Endothelial cell (in vitro differentiated cells): ENCODE measurements around the gene AMPD2. TPM values are rescaled to one million over a fixed set of nuclear protein-coding genes. Genes with fewer than 3 reads are reported as not detected.
A peak's percentile ranks its signal among the peaks of the same experiment; 100 is the strongest.
"Not testable (repeated sequence)": the region's sequence is repeated elsewhere in the genome, so short reads cannot be mapped to it uniquely, and the experiment has no call there.

ENCODE experiments used
- DNase-seq: peaks from one replicate; pipeline ENCODE4 v3.0.0; 2021; ENCODE audit warnings: low spot score
- H3K27ac Mint-ChIP-seq: one replicate; pipeline ENCODE4 v1.8.0; 2021; ENCODE audit warnings: mixed read lengths, inconsistent platforms; ENCODE audit not compliant: unreplicated experiment
- H3K27me3 Mint-ChIP-seq: one replicate; pipeline ENCODE4 v1.8.0; 2021; ENCODE audit warnings: mild to moderate bottlenecking, moderate library complexity, mixed read lengths, inconsistent platforms; ENCODE audit not compliant: unreplicated experiment
- H3K36me3 Mint-ChIP-seq: one replicate; pipeline ENCODE4 v1.8.0; 2021; ENCODE audit warnings: mild to moderate bottlenecking, low read depth, mixed read lengths, inconsistent platforms; ENCODE audit not compliant: unreplicated experiment
- H3K4me1 Mint-ChIP-seq: one replicate; pipeline ENCODE4 v1.8.0; 2021; ENCODE audit warnings: mild to moderate bottlenecking, mixed read lengths, inconsistent platforms; ENCODE audit not compliant: unreplicated experiment
- H3K4me3 Mint-ChIP-seq: one replicate; pipeline ENCODE4 v1.8.0; 2021; ENCODE audit warnings: mild to moderate bottlenecking, mixed read lengths, inconsistent platforms; ENCODE audit not compliant: unreplicated experiment
- H3K9me3 Mint-ChIP-seq: one replicate; pipeline ENCODE4 v1.8.0; 2021; ENCODE audit warnings: mixed read lengths, inconsistent platforms; ENCODE audit not compliant: unreplicated experiment
- CTCF ChIP-seq: fragments of 200-600 bp; sonication (generic); IDR thresholded peaks from one replicate; pipeline ENCODE4 v1.5.0; 2021; ENCODE audit warnings: antibody characterized with exemption; ENCODE audit not compliant: unreplicated experiment
- total RNA-seq: library from RNA; stranded (reverse); fragmentation: NEBNext Ultra II Directional; extraction: Animal tissue kit (Norgen Biotek cat#: 25700); gene quantifications from one replicate; pipeline ENCODE4 v1.2.1, GENCODE V29; 2021; ENCODE audit not compliant: unreplicated experiment

Gene AMPD2
- total RNA-seq, 1 donor from 2014 or later: 92.7 TPM

GRCh38 chr1:109664671-109665070, 45.0 kb downstream of the AMPD2 start:
- no peaks in the 10 kb centered on the region for H3K9me3 Mint-ChIP-seq
- no peaks in the 10 kb centered on the region for H3K36me3 Mint-ChIP-seq
- no peak overlapping the region for H3K4me3 Mint-ChIP-seq
- no peak for DNase-seq
- no peak for TF ChIP-seq CTCF
- H3K27me3 Mint-ChIP-seq: peaks cover 2% of the 10 kb centered on the region
- H3K27ac Mint-ChIP-seq: no peak overlapping the region
- H3K4me1 Mint-ChIP-seq: peaks cover 6% of the 10 kb centered on the region

DNA sequence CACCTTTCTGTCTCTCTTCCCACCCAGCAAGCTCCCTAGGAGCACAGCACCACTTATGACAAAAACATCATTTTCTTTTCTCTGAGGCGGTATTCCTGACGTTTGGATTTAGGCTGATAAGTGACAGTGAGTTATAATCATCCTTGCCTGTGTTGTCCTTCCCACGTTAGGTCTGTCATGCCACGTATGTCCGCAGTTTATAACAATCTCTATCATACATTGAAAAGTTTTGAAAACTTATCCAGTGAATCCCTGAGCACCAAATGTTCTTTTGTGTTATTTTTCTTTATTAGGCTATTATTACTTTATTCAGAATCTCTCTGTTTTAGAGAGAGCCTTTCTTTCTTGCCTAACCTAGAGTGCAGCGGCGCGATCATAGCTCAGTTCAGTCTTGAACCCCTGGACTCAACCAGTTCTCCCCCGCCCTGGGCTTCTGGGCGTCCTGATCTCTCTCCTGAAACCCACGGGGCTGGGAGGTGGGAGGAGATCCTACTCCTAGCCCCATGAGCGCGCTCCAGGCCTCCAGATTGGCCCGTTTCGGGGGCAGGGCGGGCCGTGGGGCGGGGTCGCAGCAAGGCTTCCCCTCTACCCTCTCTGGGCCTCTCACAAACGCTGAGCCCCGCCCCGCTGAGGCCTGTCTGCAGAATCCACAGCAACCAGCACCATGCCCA, 48.0 kb downstream of the AMPD2 start, which contains the start of gene GSTM2:
TSS of gene GSTM2 (plus strand) at position 606 of the 671 bp plus-strand sequence. CDS start at position 665, 59 bp downstream.
- Mint-ChIP-seq H3K36me3 (peaks cover 7% of the 10 kb centered on the region), H3K27me3 (no peaks in the 10 kb centered on the region), H3K27ac (no peak within 1 kb of the TSS), H3K4me3 (peak within 1 kb of the TSS; percentile 73), H3K9me3 (no peaks in the 10 kb centered on the region), H3K4me1 (peaks cover 6% of the 10 kb centered on the region)
- DNase-seq: peak; percentile 83
- TF ChIP-seq CTCF: no peak

DNA sequence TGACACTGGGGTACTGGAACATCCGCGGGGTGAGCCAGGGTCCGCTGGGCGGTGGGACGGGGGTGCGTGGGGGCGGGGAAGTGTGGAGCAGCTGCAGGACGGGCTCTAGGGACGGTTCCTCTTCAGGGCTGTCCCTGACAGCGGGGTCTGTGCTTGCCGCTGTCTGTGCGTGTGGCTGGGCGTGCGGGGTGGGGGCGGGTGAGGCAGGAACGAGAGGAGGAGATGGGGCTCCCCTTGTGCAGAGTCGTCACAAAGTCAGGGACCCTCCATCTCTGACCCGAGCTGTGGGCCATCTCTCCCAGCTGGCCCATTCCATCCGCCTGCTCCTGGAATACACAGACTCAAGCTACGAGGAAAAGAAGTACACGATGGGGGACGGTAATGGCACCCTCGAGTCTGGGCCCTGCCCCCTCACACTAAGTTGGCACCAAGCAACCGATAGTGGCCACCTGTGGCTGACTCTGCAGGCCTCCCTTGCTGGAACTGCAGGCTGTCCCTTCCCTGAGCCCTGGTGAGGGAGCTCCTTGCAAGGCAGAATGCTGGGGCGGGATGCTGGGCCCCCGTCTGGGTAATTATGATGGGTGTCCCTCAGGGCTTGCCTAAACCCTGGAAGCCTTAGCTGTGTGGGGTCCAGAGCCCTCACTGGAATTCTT, 48.6 kb downstream of the AMPD2 start:
- no peak for TF ChIP-seq CTCF

DNA sequence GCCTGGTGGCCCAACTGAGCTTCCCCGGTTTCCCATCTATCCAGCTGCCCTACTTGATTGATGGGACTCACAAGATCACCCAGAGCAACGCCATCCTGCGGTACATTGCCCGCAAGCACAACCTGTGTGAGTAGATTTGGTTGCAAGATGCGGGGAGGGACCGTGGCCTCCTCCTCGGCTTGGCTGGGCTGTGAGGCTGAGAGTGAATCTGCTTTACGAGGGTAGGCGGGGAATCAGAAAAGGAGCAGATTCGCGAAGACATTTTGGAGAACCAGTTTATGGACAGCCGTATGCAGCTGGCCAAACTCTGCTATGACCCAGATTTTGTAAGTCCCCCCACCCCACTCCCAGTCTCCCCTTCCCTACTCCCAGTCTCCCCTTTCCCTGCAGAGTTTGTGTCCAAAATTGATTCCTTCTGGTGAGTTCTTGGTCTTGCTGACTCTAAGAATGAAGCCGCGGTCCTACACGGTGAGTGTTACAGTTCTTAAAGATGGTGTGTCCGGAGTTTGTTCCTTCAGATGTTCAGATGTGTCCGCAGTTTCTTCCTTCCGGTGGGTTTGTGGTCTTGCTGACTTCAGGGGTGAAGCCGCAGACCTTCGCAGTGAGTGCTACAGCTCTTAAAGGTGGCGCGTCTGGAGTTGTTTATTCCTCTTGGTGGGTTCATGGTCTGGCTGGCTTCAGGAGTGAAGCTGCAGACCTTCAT, 49.8 kb downstream of the AMPD2 start:
- no peaks in the 10 kb centered on the region for H3K27me3 Mint-ChIP-seq
- peaks cover 6% of the 10 kb centered on the region for H3K4me1 Mint-ChIP-seq
- no peak for DNase-seq
- H3K27ac Mint-ChIP-seq: peak overlapping the region; percentile 42
- no peak for TF ChIP-seq CTCF
- peaks cover 7% of the 10 kb centered on the region for H3K36me3 Mint-ChIP-seq
- H3K4me3 Mint-ChIP-seq: no peak overlapping the region
- no peaks in the 10 kb centered on the region for H3K9me3 Mint-ChIP-seq

More for the DNA sequence above, 48.6 kb downstream of the AMPD2 start:
- Mint-ChIP-seq H3K4me3 (peak overlapping the region; percentile 73), H3K4me1 (peaks cover 6% of the 10 kb centered on the region), H3K27ac (no peak overlapping the region), H3K9me3 (no peaks in the 10 kb centered on the region), H3K27me3 (no peaks in the 10 kb centered on the region), H3K36me3 (peaks cover 7% of the 10 kb centered on the region)
- no peak for DNase-seq

DNA sequence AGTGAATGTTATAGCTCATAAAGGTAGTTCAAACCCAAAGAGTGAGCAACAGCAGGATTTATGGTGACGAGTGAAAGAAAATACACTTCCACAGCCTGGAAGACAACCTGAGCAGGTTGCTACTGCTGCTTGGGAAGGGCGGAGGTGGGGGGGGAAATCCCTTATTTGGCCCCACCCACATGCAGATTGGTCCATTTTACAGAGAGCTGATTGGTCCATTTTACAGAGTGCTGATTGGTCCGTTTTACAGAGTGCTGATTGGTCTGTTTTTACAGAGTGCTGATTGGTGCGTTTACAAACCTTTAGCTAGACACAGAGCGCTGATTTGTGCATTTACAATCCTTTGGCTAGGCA, 50.3 kb downstream of the AMPD2 start:
- not testable (repeated sequence) for H3K9me3 Mint-ChIP-seq, H3K27me3 Mint-ChIP-seq, H3K27ac Mint-ChIP-seq, H3K36me3 Mint-ChIP-seq, H3K4me3 Mint-ChIP-seq, H3K4me1 Mint-ChIP-seq, DNase-seq
